Measurements from ENCODE around the gene MIA2.

- no peak for TF ChIP-seq POLR2A (IDR thresholded peaks at IDR 0.05; ENCODE audit: low read depth, low read length)
- TF ChIP-seq POLR2AphosphoS5 (IDR thresholded peaks at IDR 0.05; ENCODE audit: low read depth, low read length) = no peak
These were observed 68.6 kb downstream of the MIA2 start for GRCh38 chr14:39302124-39302810.

Data from GM12892 (cell line).